Effector memory CD8-positive, alpha-beta T cell (primary cell): ENCODE measurements around the gene ZNF592.
A peak's percentile ranks its signal among the peaks of the same experiment; 100 is the strongest.

Experiments used
- ATAC-seq: fragments of 150-1000 bp; cut with Tn5 transposase; replicated peaks from 2 replicates; pipeline ENCODE4 v1.10.0; 2021; ENCODE audit warnings: mild to moderate bottlenecking, moderate library complexity
- DNase-seq, 3 experiments: peaks; one replicate each; pipeline ENCODE4 v3.0.0; 2021
- H3K27ac Mint-ChIP-seq, 2 donors: one replicate each; pipeline ENCODE4 v1.8.0; 2022; ENCODE audit warnings: mild to moderate bottlenecking in 2 of 2, mixed read lengths in 2 of 2, moderate library complexity in 2 of 2
- H3K27me3 Mint-ChIP-seq, 2 donors: one replicate each; pipeline ENCODE4 v1.8.0; 2022; ENCODE audit warnings: mixed read lengths in 2 of 2
- H3K36me3 Mint-ChIP-seq: one replicate; pipeline ENCODE4 v1.8.0; 2022; ENCODE audit warnings: mild to moderate bottlenecking, moderate library complexity, mixed read lengths; ENCODE audit not compliant: insufficient read depth
- H3K4me1 Mint-ChIP-seq, 2 donors: one replicate each; pipeline ENCODE4 v1.8.0; 2022; ENCODE audit warnings: low read depth in 2 of 2, mixed read lengths in 2 of 2
- H3K4me3 Mint-ChIP-seq, 2 donors: one replicate each; pipeline ENCODE4 v1.8.0; 2022; ENCODE audit warnings: mild to moderate bottlenecking in 2 of 2, mixed read lengths in 2 of 2, moderate library complexity in 2 of 2
- H3K9me3 Mint-ChIP-seq, 2 donors: one replicate each; pipeline ENCODE4 v1.8.0; 2022; ENCODE audit warnings: mixed read lengths in 2 of 2

Gene ZNF592

GRCh38 chr15:84773716-84774115 lies 25.3 kb downstream of the ZNF592 start:
- H3K4me3 Mint-ChIP-seq: no peak overlapping the region
- H3K27me3 Mint-ChIP-seq: no peaks in the 10 kb centered on the region
- H3K36me3 Mint-ChIP-seq: peaks cover 29% of the 10 kb centered on the region
- peak overlapping the region in 1 of 2 donors; percentile 28 for H3K27ac Mint-ChIP-seq
- DNase-seq (no peak), ATAC-seq (no peak)
- peaks cover 32 to 53% of the 10 kb centered on the region in 2 donors for H3K4me1 Mint-ChIP-seq
- H3K9me3 Mint-ChIP-seq: no peaks in the 10 kb centered on the region

GRCh38 chr15:84775867-84776449 lies 27.6 kb downstream of the ZNF592 start:
- no peaks in the 10 kb centered on the region for H3K27me3 Mint-ChIP-seq
- no peak for DNase-seq
- no peak for ATAC-seq
- no peak overlapping the region for H3K4me3 Mint-ChIP-seq
- H3K27ac Mint-ChIP-seq: peak overlapping the region in 1 of 2 donors; percentile 51
- H3K4me1 Mint-ChIP-seq: peaks cover 22 to 41% of the 10 kb centered on the region in 2 donors
- peaks cover 27% of the 10 kb centered on the region for H3K36me3 Mint-ChIP-seq
- H3K9me3 Mint-ChIP-seq: no peaks in the 10 kb centered on the region

GRCh38 chr15:84778194-84778593 lies 29.8 kb downstream of the ZNF592 start:
- Mint-ChIP-seq H3K9me3 (no peaks in the 10 kb centered on the region), H3K36me3 (peaks cover 42% of the 10 kb centered on the region), H3K4me1 (peaks cover 20 to 29% of the 10 kb centered on the region in 2 donors), H3K27me3 (no peaks in the 10 kb centered on the region), H3K27ac (peak overlapping the region in 1 of 2 donors; percentile 51), H3K4me3 (no peak overlapping the region)
- ATAC-seq: no peak
- no peak for DNase-seq

GRCh38 chr15:84780492-84780891 lies 32.1 kb downstream of the ZNF592 start:
- Mint-ChIP-seq H3K4me3 (no peak overlapping the region), H3K4me1 (peaks cover 19 to 31% of the 10 kb centered on the region in 2 donors), H3K27ac (peak overlapping the region in 1 of 2 donors; percentile 90), H3K27me3 (no peaks in the 10 kb centered on the region), H3K36me3 (peaks cover 48% of the 10 kb centered on the region), H3K9me3 (no peaks in the 10 kb centered on the region)
- ATAC-seq (no peak), DNase-seq (no peak)

- Mint-ChIP-seq H3K4me3 (no peak overlapping the region), H3K36me3 (peaks cover 54% of the 10 kb centered on the region), H3K27me3 (no peaks in the 10 kb centered on the region), H3K9me3 (no peaks in the 10 kb centered on the region), H3K27ac (no peak overlapping the region), H3K4me1 (peaks cover 21 to 38% of the 10 kb centered on the region in 2 donors)
- DNase-seq: no peak
- no peak for ATAC-seq
Observed at GRCh38 chr15:84781495-84781894, 33.1 kb downstream of the ZNF592 start.

GRCh38 chr15:84782346-84782745 lies 34.0 kb downstream of the ZNF592 start:
- Mint-ChIP-seq H3K4me3 (no peak overlapping the region), H3K27ac (peak overlapping the region; percentile 6 to 26), H3K36me3 (peaks cover 47% of the 10 kb centered on the region), H3K4me1 (peaks cover 20 to 37% of the 10 kb centered on the region in 2 donors), H3K27me3 (no peaks in the 10 kb centered on the region), H3K9me3 (no peaks in the 10 kb centered on the region)
- DNase-seq (no peak), ATAC-seq (no peak)

- H3K36me3 Mint-ChIP-seq: peaks cover 40% of the 10 kb centered on the region
- H3K4me1 Mint-ChIP-seq: peaks cover 20 to 40% of the 10 kb centered on the region in 2 donors
- H3K9me3 Mint-ChIP-seq: no peaks in the 10 kb centered on the region
- DNase-seq (no peak), ATAC-seq (no peak)
- no peaks in the 10 kb centered on the region for H3K27me3 Mint-ChIP-seq
- H3K4me3 Mint-ChIP-seq: no peak overlapping the region
- H3K27ac Mint-ChIP-seq: peak overlapping the region in 1 of 2 donors; percentile 67
Observed at GRCh38 chr15:84783493-84784251, 35.3 kb downstream of the ZNF592 start.

- H3K27ac Mint-ChIP-seq: peak overlapping the region in 1 of 2 donors; percentile 77
Observed at GRCh38 chr15:84784262-84784661, 35.9 kb downstream of the ZNF592 start.

GRCh38 chr15:84785053-84785452 lies 36.7 kb downstream of the ZNF592 start:
- no peak for ATAC-seq
- H3K27ac Mint-ChIP-seq: peak overlapping the region; percentile 41 to 77
- no peak for DNase-seq
- H3K36me3 Mint-ChIP-seq: peaks cover 38% of the 10 kb centered on the region
- no peak overlapping the region for H3K4me3 Mint-ChIP-seq
- H3K9me3 Mint-ChIP-seq: no peaks in the 10 kb centered on the region
- no peaks in the 10 kb centered on the region for H3K27me3 Mint-ChIP-seq
- H3K4me1 Mint-ChIP-seq: peaks cover 14 to 35% of the 10 kb centered on the region in 2 donors

More at GRCh38 chr15:84784262-84784661, 35.9 kb downstream of the ZNF592 start:
- DNase-seq (no peak), ATAC-seq (no peak)
- H3K36me3 Mint-ChIP-seq: peaks cover 38% of the 10 kb centered on the region
- no peaks in the 10 kb centered on the region for H3K27me3 Mint-ChIP-seq
- H3K4me1 Mint-ChIP-seq: peaks cover 18 to 40% of the 10 kb centered on the region in 2 donors
- no peaks in the 10 kb centered on the region for H3K9me3 Mint-ChIP-seq
- no peak overlapping the region for H3K4me3 Mint-ChIP-seq

- Mint-ChIP-seq H3K4me3 (no peak overlapping the region), H3K27me3 (no peaks in the 10 kb centered on the region), H3K27ac (peak overlapping the region in 1 of 2 donors; percentile 84), H3K36me3 (peaks cover 42% of the 10 kb centered on the region), H3K9me3 (no peaks in the 10 kb centered on the region), H3K4me1 (peaks cover 13 to 39% of the 10 kb centered on the region in 2 donors)
- no peak for ATAC-seq
- no peak for DNase-seq
Observed at GRCh38 chr15:84788500-84788899, 40.1 kb downstream of the ZNF592 start.

GRCh38 chr15:84789762-84790161 lies 41.4 kb downstream of the ZNF592 start:
- ATAC-seq (no peak), DNase-seq (no peak)
- H3K27ac Mint-ChIP-seq: peak overlapping the region in 1 of 2 donors; percentile 87
- H3K4me1 Mint-ChIP-seq: peaks cover 13 to 40% of the 10 kb centered on the region in 2 donors
- H3K4me3 Mint-ChIP-seq: no peak overlapping the region
- no peaks in the 10 kb centered on the region for H3K27me3 Mint-ChIP-seq
- peaks cover 45% of the 10 kb centered on the region for H3K36me3 Mint-ChIP-seq
- no peaks in the 10 kb centered on the region for H3K9me3 Mint-ChIP-seq

- Mint-ChIP-seq H3K27me3 (no peaks in the 10 kb centered on the region), H3K4me1 (peaks cover 11 to 31% of the 10 kb centered on the region in 2 donors), H3K9me3 (no peaks in the 10 kb centered on the region), H3K27ac (peak overlapping the region; percentile 36 to 87), H3K4me3 (no peak overlapping the region), H3K36me3 (peaks cover 41% of the 10 kb centered on the region)
- DNase-seq (no peak), ATAC-seq (no peak)
Observed at GRCh38 chr15:84790676-84791075, 42.3 kb downstream of the ZNF592 start.

GRCh38 chr15:84791763-84792162 lies 43.4 kb downstream of the ZNF592 start:
- no peaks in the 10 kb centered on the region for H3K27me3 Mint-ChIP-seq
- peaks cover 8 to 23% of the 10 kb centered on the region in 2 donors for H3K4me1 Mint-ChIP-seq
- H3K27ac Mint-ChIP-seq: no peak overlapping the region
- no peak for DNase-seq
- H3K4me3 Mint-ChIP-seq: no peak overlapping the region
- peaks cover 38% of the 10 kb centered on the region for H3K36me3 Mint-ChIP-seq
- no peak for ATAC-seq
- no peaks in the 10 kb centered on the region for H3K9me3 Mint-ChIP-seq
